ENCODE data around the gene PIEZO1.

The PIEZO1 gene

GRCh38 chr16:88809676-88810165 lies 24.7 kb upstream of the PIEZO1 start:
- H2BK5ac ChIP-seq (ENCODE audit: low read depth, low read length, poor library complexity) = no peak overlapping the region
- no peaks in the 10 kb centered on the region for H3K27me3 ChIP-seq (ENCODE audit: insufficient read depth, low read length)
- WGBS (ENCODE audit: extremely low coverage, insufficient coverage, insufficient read length) = no CpG with 5 or more reads among the region's 10 CpGs

GRCh38 chr16:88809068-88809675 lies 24.2 kb upstream of the PIEZO1 start:
- no CpG with 5 or more reads among the region's 10 CpGs for WGBS (ENCODE audit: extremely low coverage, insufficient coverage, insufficient read length)
- H3K36me3 ChIP-seq (ENCODE audit: control insufficient read depth in 1 of 2, insufficient read depth in 2 of 2, low read length in 2 of 2) = peaks cover 51% of the 10 kb centered on the region in 2 experiments

More at GRCh38 chr16:88809676-88810165, 24.7 kb upstream of the PIEZO1 start:
- Histone ChIP-seq H3K23ac (ENCODE audit: low read length) (no peak overlapping the region), H3K79me1 (ENCODE audit: low read length) (peaks cover 14% of the 10 kb centered on the region), H2AFZ (ENCODE audit: insufficient read depth, low read length, poor library complexity) (no peak overlapping the region), H3K4ac (ENCODE audit: low read depth, low read length) (no peak overlapping the region), H3K18ac (ENCODE audit: low read length) (no peak overlapping the region), H3K14ac (ENCODE audit: low read length) (no peak overlapping the region), H2BK120ac (ENCODE audit: insufficient read depth, low read length, poor library complexity) (no peak overlapping the region), H3K27ac (ENCODE audit: low read depth, low read length) (no peak overlapping the region), H4K12ac (ENCODE audit: low read depth, low read length) (no peak overlapping the region), H3K4me1 (ENCODE audit: control insufficient read depth in 1 of 2, insufficient read depth in 2 of 2, low read length in 2 of 2) (peaks cover 13 to 26% of the 10 kb centered on the region in 2 experiments), H4K91ac (ENCODE audit: low read depth, low read length) (no peak overlapping the region), H3K4me3 (ENCODE audit: low read depth, low read length) (no peak overlapping the region), H3K9ac (ENCODE audit: low read length) (no peak overlapping the region), H3K4me2 (ENCODE audit: low read length) (no peak overlapping the region), H3K9me3 (ENCODE audit: insufficient read depth, low read depth, low read length) (peaks cover 2% of the 10 kb centered on the region), H3K79me2 (ENCODE audit: control insufficient read depth, insufficient read depth, low read length, poor library complexity) (peaks cover 9% of the 10 kb centered on the region), H4K8ac (ENCODE audit: low read depth, low read length) (no peak overlapping the region), H2BK12ac (ENCODE audit: low read length) (no peak overlapping the region), H2AK5ac (ENCODE audit: low read length) (no peak overlapping the region), H3K36me3 (ENCODE audit: control insufficient read depth in 1 of 2, insufficient read depth in 2 of 2, low read length in 2 of 2) (peaks cover 50 to 51% of the 10 kb centered on the region in 2 experiments)
- DNase-seq = no peak

GRCh38 chr16:88807626-88808453 lies 22.8 kb upstream of the PIEZO1 start:
- no peak overlapping the region for H2BK12ac ChIP-seq (ENCODE audit: low read length)
- no peak overlapping the region for H4K12ac ChIP-seq (ENCODE audit: low read depth, low read length)
- no peak overlapping the region for H3K23ac ChIP-seq (ENCODE audit: low read length)
- no CpG with 5 or more reads among the region's 26 CpGs for WGBS (ENCODE audit: extremely low coverage, insufficient coverage, insufficient read length)
- H3K36me3 ChIP-seq (ENCODE audit: control insufficient read depth in 1 of 2, insufficient read depth in 2 of 2, low read length in 2 of 2) = peaks cover 51% of the 10 kb centered on the region in 2 experiments
- no peak overlapping the region for H4K8ac ChIP-seq (ENCODE audit: low read depth, low read length)
- H3K9ac ChIP-seq (ENCODE audit: low read length) = no peak overlapping the region
- H2AFZ ChIP-seq (ENCODE audit: insufficient read depth, low read length, poor library complexity) = no peak overlapping the region
- DNase-seq = no peak
- H3K4me1 ChIP-seq (ENCODE audit: control insufficient read depth in 1 of 2, insufficient read depth in 2 of 2, low read length in 2 of 2) = peaks cover 15 to 33% of the 10 kb centered on the region in 2 experiments
- H4K91ac ChIP-seq (ENCODE audit: low read depth, low read length) = no peak overlapping the region
- H2BK5ac ChIP-seq (ENCODE audit: low read depth, low read length, poor library complexity) = no peak overlapping the region
- H3K9me3 ChIP-seq (ENCODE audit: insufficient read depth, low read depth, low read length) = peaks cover 2% of the 10 kb centered on the region
- H2BK120ac ChIP-seq (ENCODE audit: insufficient read depth, low read length, poor library complexity) = no peak overlapping the region
- H3K79me2 ChIP-seq (ENCODE audit: control insufficient read depth, insufficient read depth, low read length, poor library complexity) = peaks cover 18% of the 10 kb centered on the region
- no peak overlapping the region for H3K4me2 ChIP-seq (ENCODE audit: low read length)
- no peak overlapping the region for H3K14ac ChIP-seq (ENCODE audit: low read length)
- H3K27ac ChIP-seq (ENCODE audit: low read depth, low read length) = no peak overlapping the region
- no peak overlapping the region for H3K4ac ChIP-seq (ENCODE audit: low read depth, low read length)
- H3K27me3 ChIP-seq (ENCODE audit: insufficient read depth, low read length) = no peaks in the 10 kb centered on the region
- H3K79me1 ChIP-seq (ENCODE audit: low read length) = peaks cover 21% of the 10 kb centered on the region
- no peak overlapping the region for H3K18ac ChIP-seq (ENCODE audit: low read length)
- no peak overlapping the region for H3K4me3 ChIP-seq (ENCODE audit: low read depth, low read length)
- H2AK5ac ChIP-seq (ENCODE audit: low read length) = no peak overlapping the region

More at GRCh38 chr16:88809068-88809675, 24.2 kb upstream of the PIEZO1 start:
- no peak overlapping the region for H3K23ac ChIP-seq (ENCODE audit: low read length)
- peaks cover 2% of the 10 kb centered on the region for H3K9me3 ChIP-seq (ENCODE audit: insufficient read depth, low read depth, low read length)
- H3K79me2 ChIP-seq (ENCODE audit: control insufficient read depth, insufficient read depth, low read length, poor library complexity) = peaks cover 13% of the 10 kb centered on the region
- peaks cover 15% of the 10 kb centered on the region for H3K79me1 ChIP-seq (ENCODE audit: low read length)
- no peak overlapping the region for H2AK5ac ChIP-seq (ENCODE audit: low read length)
- no peak overlapping the region for H4K12ac ChIP-seq (ENCODE audit: low read depth, low read length)
- peaks cover 15 to 32% of the 10 kb centered on the region in 2 experiments for H3K4me1 ChIP-seq (ENCODE audit: control insufficient read depth in 1 of 2, insufficient read depth in 2 of 2, low read length in 2 of 2)
- no peak overlapping the region for H4K8ac ChIP-seq (ENCODE audit: low read depth, low read length)
- H3K4me2 ChIP-seq (ENCODE audit: low read length) = no peak overlapping the region
- no peak overlapping the region for H2BK120ac ChIP-seq (ENCODE audit: insufficient read depth, low read length, poor library complexity)
- no peak overlapping the region for H3K27ac ChIP-seq (ENCODE audit: low read depth, low read length)
- no peak overlapping the region for H3K18ac ChIP-seq (ENCODE audit: low read length)
- no peak overlapping the region for H3K14ac ChIP-seq (ENCODE audit: low read length)
- no peak overlapping the region for H2BK12ac ChIP-seq (ENCODE audit: low read length)
- no peak overlapping the region for H4K91ac ChIP-seq (ENCODE audit: low read depth, low read length)
- H3K4ac ChIP-seq (ENCODE audit: low read depth, low read length) = no peak overlapping the region
- no peak overlapping the region for H3K9ac ChIP-seq (ENCODE audit: low read length)
- DNase-seq = no peak
- no peak overlapping the region for H3K4me3 ChIP-seq (ENCODE audit: low read depth, low read length)
- no peaks in the 10 kb centered on the region for H3K27me3 ChIP-seq (ENCODE audit: insufficient read depth, low read length)
- no peak overlapping the region for H2BK5ac ChIP-seq (ENCODE audit: low read depth, low read length, poor library complexity)
- no peak overlapping the region for H2AFZ ChIP-seq (ENCODE audit: insufficient read depth, low read length, poor library complexity)

DNA sequence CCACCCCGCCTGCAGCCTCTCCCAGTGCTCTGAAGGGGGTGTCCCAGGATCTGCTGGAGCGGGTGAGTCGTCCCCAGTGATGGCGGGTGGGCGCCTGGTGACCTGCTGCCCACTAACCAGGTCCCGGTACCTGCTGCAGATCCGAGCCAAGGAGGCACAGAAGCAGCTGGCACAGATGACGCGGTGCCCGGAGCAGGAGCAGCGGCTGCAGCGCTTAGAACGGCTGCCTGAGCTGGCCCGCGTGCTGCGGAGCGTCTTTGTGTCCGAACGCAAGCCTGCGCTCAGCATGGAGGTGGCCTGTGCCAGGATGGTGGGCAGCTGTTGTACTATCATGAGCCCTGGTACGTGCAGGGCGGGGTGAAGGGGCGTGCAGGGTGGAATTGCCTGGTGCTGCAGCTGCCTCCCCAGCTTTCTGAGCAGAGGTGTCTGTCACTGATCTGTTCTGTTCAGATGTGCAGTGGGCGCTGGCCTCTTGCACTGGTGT lies 22.2 kb upstream of the PIEZO1 start:
- H3K14ac ChIP-seq (ENCODE audit: low read length) = no peak overlapping the region
- no peak overlapping the region for H3K18ac ChIP-seq (ENCODE audit: low read length)
- H4K91ac ChIP-seq (ENCODE audit: low read depth, low read length) = no peak overlapping the region
- H4K12ac ChIP-seq (ENCODE audit: low read depth, low read length) = no peak overlapping the region
- WGBS (ENCODE audit: extremely low coverage, insufficient coverage, insufficient read length) = no CpG with 5 or more reads among the region's 24 CpGs
- no peak overlapping the region for H2BK5ac ChIP-seq (ENCODE audit: low read depth, low read length, poor library complexity)
- H3K4ac ChIP-seq (ENCODE audit: low read depth, low read length) = no peak overlapping the region
- no peak overlapping the region for H2AFZ ChIP-seq (ENCODE audit: insufficient read depth, low read length, poor library complexity)
- no peak overlapping the region for H2BK120ac ChIP-seq (ENCODE audit: insufficient read depth, low read length, poor library complexity)
- peaks cover 19% of the 10 kb centered on the region for H3K79me1 ChIP-seq (ENCODE audit: low read length)
- no peak overlapping the region for H3K4me3 ChIP-seq (ENCODE audit: low read depth, low read length)
- no peak overlapping the region for H3K23ac ChIP-seq (ENCODE audit: low read length)
- H2BK12ac ChIP-seq (ENCODE audit: low read length) = no peak overlapping the region
- peaks cover 2% of the 10 kb centered on the region for H3K9me3 ChIP-seq (ENCODE audit: insufficient read depth, low read depth, low read length)
- H4K8ac ChIP-seq (ENCODE audit: low read depth, low read length) = no peak overlapping the region
- H3K27me3 ChIP-seq (ENCODE audit: insufficient read depth, low read length) = no peaks in the 10 kb centered on the region
- no peak for DNase-seq
- H2AK5ac ChIP-seq (ENCODE audit: low read length) = no peak overlapping the region
- no peak overlapping the region for H3K9ac ChIP-seq (ENCODE audit: low read length)
- H3K4me1 ChIP-seq (ENCODE audit: control insufficient read depth in 1 of 2, insufficient read depth in 2 of 2, low read length in 2 of 2) = peaks cover 15 to 32% of the 10 kb centered on the region in 2 experiments
- H3K4me2 ChIP-seq (ENCODE audit: low read length) = no peak overlapping the region
- peaks cover 51% of the 10 kb centered on the region in 2 experiments for H3K36me3 ChIP-seq (ENCODE audit: control insufficient read depth in 1 of 2, insufficient read depth in 2 of 2, low read length in 2 of 2)
- no peak overlapping the region for H3K27ac ChIP-seq (ENCODE audit: low read depth, low read length)
- H3K79me2 ChIP-seq (ENCODE audit: control insufficient read depth, insufficient read depth, low read length, poor library complexity) = peaks cover 18% of the 10 kb centered on the region

Data from trophoblast cell (in vitro differentiated cells and primary cell).